ENCODE measurements around the gene SYVN1.
"Not testable (repeated sequence)": the region's sequence is repeated elsewhere in the genome, so short reads cannot be mapped to it uniquely, and the experiment has no call there.

Gene SYVN1

GRCh38 chr11:65134240-65134951 is at the start of gene SYVN1:
Gene SYVN1, minus strand, starts transcription at chr11:65134519. Its CDS starts 918 bp downstream, at chr11:65133601.
- H3K36me3 ChIP-seq (ENCODE audit: control insufficient read depth in 2 of 2, insufficient read depth in 2 of 2, low read length in 2 of 2), result peaks cover 31 to 35% of the 10 kb centered on the region in 2 donors
- peaks cover 30 to 38% of the 10 kb centered on the region in 2 donors for H3K4me1 ChIP-seq (ENCODE audit: control insufficient read depth in 2 of 2, insufficient read depth in 2 of 2, low read length in 2 of 2)
- H3K9me3 ChIP-seq (ENCODE audit: control insufficient read depth in 2 of 2, low read length in 2 of 2), result no peaks in the 10 kb centered on the region
- peak within 1 kb of the TSS; percentile 81 to 92 for H3K4me3 ChIP-seq (ENCODE audit: low read length in 2 of 2)
- peak within 1 kb of the TSS; percentile 96 to 98 for H3K9ac ChIP-seq (ENCODE audit: low read depth in 1 of 2, low read length in 2 of 2)
- no peaks in the 10 kb centered on the region for H3K27me3 ChIP-seq (ENCODE audit: control insufficient read depth in 2 of 2, insufficient read depth in 2 of 2, low read length in 2 of 2)
- peak within 1 kb of the TSS; percentile 97 to 100 for H3K27ac ChIP-seq (ENCODE audit: low read depth in 2 of 2, low read length in 2 of 2)

DNA sequence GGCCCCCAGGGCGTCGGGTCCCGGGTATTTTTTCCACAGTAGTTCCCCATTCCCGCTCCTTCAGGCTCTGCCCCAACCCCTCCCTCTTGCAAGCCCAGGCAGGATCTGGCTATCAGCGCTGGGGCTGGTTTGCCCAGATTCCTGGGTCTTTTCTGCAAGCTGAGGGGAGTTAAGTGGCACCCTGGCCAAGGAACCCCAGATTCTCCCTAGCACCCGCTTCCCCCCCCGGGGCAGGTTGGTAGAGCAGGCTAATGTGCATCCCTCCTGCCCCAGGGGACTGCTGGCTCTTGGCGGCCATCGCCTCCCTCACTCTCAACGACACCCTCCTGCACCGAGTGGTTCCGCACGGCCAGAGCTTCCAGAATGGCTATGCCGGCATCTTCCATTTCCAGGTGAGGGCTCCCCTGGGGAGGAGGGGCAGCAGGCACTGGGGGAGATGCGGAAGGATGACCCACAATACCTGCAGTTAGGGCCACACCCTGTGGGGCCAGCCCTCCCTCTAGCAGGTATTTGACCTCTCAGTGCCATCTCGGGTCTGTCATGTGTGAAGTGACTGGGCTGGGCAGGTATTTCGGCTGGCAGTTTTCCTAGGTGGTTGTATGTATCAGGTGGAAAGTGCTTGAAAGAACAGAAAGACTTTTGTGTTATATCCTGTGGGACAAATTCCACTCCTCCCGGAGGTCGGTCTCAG is 49.0 kb upstream of the SYVN1 start:
- Histone ChIP-seq H3K4me1 (ENCODE audit: control insufficient read depth in 2 of 2, insufficient read depth in 2 of 2, low read length in 2 of 2) (peaks cover 22 to 24% of the 10 kb centered on the region in 2 donors), H3K9me3 (ENCODE audit: control insufficient read depth in 2 of 2, low read length in 2 of 2) (no peaks in the 10 kb centered on the region), H3K27ac (ENCODE audit: low read depth in 2 of 2, low read length in 2 of 2) (peak overlapping the region in 1 of 2 donors; percentile 9), H3K36me3 (ENCODE audit: control insufficient read depth in 2 of 2, insufficient read depth in 2 of 2, low read length in 2 of 2) (peaks cover 24 to 43% of the 10 kb centered on the region in 2 donors), H3K27me3 (ENCODE audit: control insufficient read depth in 2 of 2, insufficient read depth in 2 of 2, low read length in 2 of 2) (no peaks in the 10 kb centered on the region), H3K9ac (ENCODE audit: low read depth in 1 of 2, low read length in 2 of 2) (peak overlapping the region in 1 of 2 donors; percentile 97), H3K4me3 (ENCODE audit: low read length in 2 of 2) (peak overlapping the region; percentile 90 to 96)

DNA sequence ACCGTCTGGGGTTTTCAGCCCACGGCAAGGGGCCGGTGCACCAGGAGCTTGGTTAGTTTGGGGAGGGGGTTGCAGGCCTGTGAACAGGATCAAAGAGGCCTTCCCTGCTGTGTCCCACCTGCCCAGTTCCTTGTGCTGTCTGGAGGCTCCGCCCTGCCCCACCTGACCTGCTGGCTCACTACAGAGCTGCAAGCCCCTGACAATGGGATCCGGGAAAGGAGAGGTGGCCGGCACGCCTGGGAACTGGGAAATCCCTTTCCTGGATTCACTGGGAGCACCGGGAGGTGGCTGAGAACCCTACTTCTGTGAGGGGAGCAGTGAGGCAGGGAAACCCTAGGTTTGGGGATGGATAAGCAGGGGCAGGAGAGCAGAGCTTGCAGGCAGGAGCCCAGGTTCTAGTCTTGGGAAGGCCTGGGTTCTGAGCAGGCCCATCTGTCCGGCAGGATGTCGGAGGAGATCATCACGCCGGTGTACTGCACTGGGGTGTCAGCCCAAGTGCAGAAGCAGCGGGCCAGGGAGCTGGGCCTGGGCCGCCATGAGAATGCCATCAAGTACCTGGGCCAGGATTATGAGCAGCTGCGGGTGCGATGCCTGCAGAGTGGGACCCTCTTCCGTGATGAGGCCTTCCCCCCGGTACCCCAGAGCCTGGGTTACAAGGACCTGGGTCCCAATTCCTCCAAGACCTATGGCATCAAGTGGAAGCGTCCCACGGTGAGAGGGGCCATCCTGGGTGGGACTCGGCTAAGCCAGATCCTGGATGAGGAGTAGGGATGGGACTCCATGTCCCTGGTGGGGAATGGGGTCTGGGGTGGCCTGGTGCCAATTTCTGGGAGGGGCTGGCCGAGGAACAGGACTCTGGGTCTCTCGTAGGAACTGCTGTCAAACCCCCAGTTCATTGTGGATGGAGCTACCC is 48.2 kb upstream of the SYVN1 start:
- no peaks in the 10 kb centered on the region for H3K27me3 ChIP-seq (ENCODE audit: control insufficient read depth in 2 of 2, insufficient read depth in 2 of 2, low read length in 2 of 2)
- no peaks in the 10 kb centered on the region for H3K9me3 ChIP-seq (ENCODE audit: control insufficient read depth in 2 of 2, low read length in 2 of 2)
- peaks cover 24 to 36% of the 10 kb centered on the region in 2 donors for H3K36me3 ChIP-seq (ENCODE audit: control insufficient read depth in 2 of 2, insufficient read depth in 2 of 2, low read length in 2 of 2)
- H3K9ac ChIP-seq (ENCODE audit: low read depth in 1 of 2, low read length in 2 of 2), result peak overlapping the region; percentile 95 to 97
- H3K27ac ChIP-seq (ENCODE audit: low read depth in 2 of 2, low read length in 2 of 2), result peak overlapping the region; percentile 89 to 96
- H3K4me1 ChIP-seq (ENCODE audit: control insufficient read depth in 2 of 2, insufficient read depth in 2 of 2, low read length in 2 of 2), result peaks cover 22 to 24% of the 10 kb centered on the region in 2 donors
- peak overlapping the region; percentile 90 to 96 for H3K4me3 ChIP-seq (ENCODE audit: low read length in 2 of 2)

DNA sequence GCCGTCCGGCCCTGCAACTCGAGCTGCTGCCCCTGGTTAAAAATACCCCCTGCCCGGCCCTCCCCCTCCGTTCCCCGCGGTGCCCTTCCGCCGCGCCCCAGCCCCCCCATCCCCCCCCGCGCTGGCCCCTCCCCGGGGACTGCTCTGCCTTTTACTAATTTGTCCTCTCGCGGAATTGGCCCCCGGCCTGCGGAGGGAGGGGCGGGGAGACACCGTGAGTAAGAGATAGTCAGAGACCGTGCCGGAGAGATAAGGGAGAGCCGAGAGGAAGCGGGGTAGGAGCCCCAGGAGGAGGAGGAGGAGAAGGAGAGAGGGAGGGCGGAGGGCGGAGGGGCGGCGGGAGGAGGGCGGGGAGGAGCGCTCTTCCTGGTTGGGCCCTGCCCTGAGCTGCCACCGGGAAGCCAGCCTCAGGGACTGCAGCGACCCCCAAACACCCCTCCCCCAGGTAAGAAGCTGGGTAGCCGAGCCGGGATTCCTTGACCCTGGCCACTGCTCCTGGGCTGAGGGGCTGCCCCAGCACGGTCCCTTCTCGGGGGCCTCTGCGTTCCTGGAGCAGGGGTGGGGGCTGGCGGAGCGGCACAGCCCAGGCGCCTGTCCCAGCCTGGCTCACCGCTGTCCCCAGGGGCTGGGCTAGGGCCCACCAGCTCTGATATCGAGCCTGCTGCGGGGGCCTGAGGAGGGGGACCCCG is 47.4 kb upstream of the SYVN1 start, which contains the start of gene CAPN1:
Gene CAPN1 (plus strand): TSS at position 360 of the 689 bp plus-strand sequence. CDS start 774 bp downstream, outside the sequence.
- peaks cover 22 to 24% of the 10 kb centered on the region in 2 donors for H3K4me1 ChIP-seq (ENCODE audit: control insufficient read depth in 2 of 2, insufficient read depth in 2 of 2, low read length in 2 of 2)
- H3K9me3 ChIP-seq (ENCODE audit: control insufficient read depth in 2 of 2, low read length in 2 of 2), result no peaks in the 10 kb centered on the region
- H3K27ac ChIP-seq (ENCODE audit: low read depth in 2 of 2, low read length in 2 of 2), result peak within 1 kb of the TSS; percentile 89 to 96
- no peaks in the 10 kb centered on the region for H3K27me3 ChIP-seq (ENCODE audit: control insufficient read depth in 2 of 2, insufficient read depth in 2 of 2, low read length in 2 of 2)
- peak within 1 kb of the TSS; percentile 90 to 96 for H3K4me3 ChIP-seq (ENCODE audit: low read length in 2 of 2)
- H3K9ac ChIP-seq (ENCODE audit: low read depth in 1 of 2, low read length in 2 of 2), result peak within 1 kb of the TSS; percentile 95 to 97
- peaks cover 17 to 29% of the 10 kb centered on the region in 2 donors for H3K36me3 ChIP-seq (ENCODE audit: control insufficient read depth in 2 of 2, insufficient read depth in 2 of 2, low read length in 2 of 2)

DNA sequence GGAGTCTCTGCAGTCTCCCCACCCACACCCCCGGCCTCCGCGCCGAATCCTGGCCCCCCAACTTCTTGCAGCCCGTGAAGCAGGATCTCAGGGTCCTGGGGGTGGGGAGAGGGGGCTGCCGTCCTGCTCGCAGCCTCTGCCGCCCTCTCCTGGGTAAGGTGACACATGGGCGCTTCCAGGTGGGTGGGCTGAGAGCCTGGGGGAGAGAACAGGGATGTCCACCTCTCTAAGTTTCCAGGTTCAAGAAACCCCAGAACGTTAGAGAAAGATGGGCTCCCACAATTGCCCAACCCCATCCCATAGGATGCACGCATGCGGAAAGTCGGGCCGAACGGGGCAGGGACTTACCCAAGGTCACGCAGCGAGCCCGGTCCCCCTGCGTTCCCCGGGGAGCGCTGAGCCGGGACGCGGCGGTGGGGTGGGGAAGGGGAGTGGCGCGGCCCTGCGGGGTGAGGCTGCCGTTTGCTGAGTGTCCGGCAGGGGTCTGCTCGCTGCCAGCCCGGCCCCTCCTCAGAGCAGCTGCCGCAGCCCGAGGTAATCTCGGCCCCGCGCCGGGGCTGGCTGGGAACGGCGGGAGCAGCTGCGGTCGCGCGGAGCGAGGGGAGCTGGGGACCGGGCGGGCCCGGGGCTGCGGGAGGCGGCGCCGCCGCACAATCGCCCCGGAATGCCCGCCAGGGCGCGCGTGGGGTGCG is 46.7 kb upstream of the SYVN1 start:
- Histone ChIP-seq H3K36me3 (ENCODE audit: control insufficient read depth in 2 of 2, insufficient read depth in 2 of 2, low read length in 2 of 2) (peaks cover 12 to 23% of the 10 kb centered on the region in 2 donors), H3K27me3 (ENCODE audit: control insufficient read depth in 2 of 2, insufficient read depth in 2 of 2, low read length in 2 of 2) (no peaks in the 10 kb centered on the region), H3K4me1 (ENCODE audit: control insufficient read depth in 2 of 2, insufficient read depth in 2 of 2, low read length in 2 of 2) (peaks cover 22 to 24% of the 10 kb centered on the region in 2 donors), H3K4me3 (ENCODE audit: low read length in 2 of 2) (peak overlapping the region; percentile 90 to 96), H3K9ac (ENCODE audit: low read depth in 1 of 2, low read length in 2 of 2) (peak overlapping the region; percentile 83 to 86), H3K9me3 (ENCODE audit: control insufficient read depth in 2 of 2, low read length in 2 of 2) (no peaks in the 10 kb centered on the region), H3K27ac (ENCODE audit: low read depth in 2 of 2, low read length in 2 of 2) (peak overlapping the region; percentile 89 to 96)

GRCh38 chr11:65174571-65175010 is 40.3 kb upstream of the SYVN1 start:
- not testable (repeated sequence) for H3K4me1 ChIP-seq (ENCODE audit: control insufficient read depth in 2 of 2, insufficient read depth in 2 of 2, low read length in 2 of 2); H3K9me3 ChIP-seq (ENCODE audit: control insufficient read depth in 2 of 2, low read length in 2 of 2); H3K27me3 ChIP-seq (ENCODE audit: control insufficient read depth in 2 of 2, insufficient read depth in 2 of 2, low read length in 2 of 2); H3K4me3 ChIP-seq (ENCODE audit: low read length in 2 of 2); H3K9ac ChIP-seq (ENCODE audit: low read depth in 1 of 2, low read length in 2 of 2); H3K27ac ChIP-seq (ENCODE audit: low read depth in 2 of 2, low read length in 2 of 2); H3K36me3 ChIP-seq (ENCODE audit: control insufficient read depth in 2 of 2, insufficient read depth in 2 of 2, low read length in 2 of 2)

DNA sequence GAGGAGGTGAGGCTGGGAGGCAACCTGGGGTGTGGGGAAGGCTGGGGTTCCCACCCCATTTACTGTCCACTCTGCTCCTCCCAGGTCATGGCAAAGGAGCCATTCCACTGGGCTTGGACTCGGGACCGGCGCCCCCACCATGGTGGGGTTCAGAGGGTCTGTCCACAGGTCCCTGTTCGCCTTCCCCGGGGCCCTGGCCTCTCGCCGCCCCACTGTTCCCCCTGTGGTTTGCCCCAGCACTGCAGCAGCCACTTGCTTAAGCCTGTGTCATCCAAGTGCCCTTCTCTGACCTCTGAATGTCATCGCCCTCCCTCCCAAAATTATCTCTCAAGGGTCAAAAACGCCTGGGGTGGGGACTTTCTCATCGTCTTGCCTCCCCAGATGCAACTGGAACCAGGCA is 38.3 kb upstream of the SYVN1 start:
- Histone ChIP-seq H3K9ac (ENCODE audit: low read depth in 1 of 2, low read length in 2 of 2) (no peak overlapping the region), H3K36me3 (ENCODE audit: control insufficient read depth in 2 of 2, insufficient read depth in 2 of 2, low read length in 2 of 2) (no peaks in the 10 kb centered on the region), H3K27me3 (ENCODE audit: control insufficient read depth in 2 of 2, insufficient read depth in 2 of 2, low read length in 2 of 2) (no peaks in the 10 kb centered on the region), H3K9me3 (ENCODE audit: control insufficient read depth in 2 of 2, low read length in 2 of 2) (no peaks in the 10 kb centered on the region), H3K4me3 (ENCODE audit: low read length in 2 of 2) (no peak overlapping the region), H3K27ac (ENCODE audit: low read depth in 2 of 2, low read length in 2 of 2) (no peak overlapping the region), H3K4me1 (ENCODE audit: control insufficient read depth in 2 of 2, insufficient read depth in 2 of 2, low read length in 2 of 2) (no peaks in the 10 kb centered on the region)

DNA sequence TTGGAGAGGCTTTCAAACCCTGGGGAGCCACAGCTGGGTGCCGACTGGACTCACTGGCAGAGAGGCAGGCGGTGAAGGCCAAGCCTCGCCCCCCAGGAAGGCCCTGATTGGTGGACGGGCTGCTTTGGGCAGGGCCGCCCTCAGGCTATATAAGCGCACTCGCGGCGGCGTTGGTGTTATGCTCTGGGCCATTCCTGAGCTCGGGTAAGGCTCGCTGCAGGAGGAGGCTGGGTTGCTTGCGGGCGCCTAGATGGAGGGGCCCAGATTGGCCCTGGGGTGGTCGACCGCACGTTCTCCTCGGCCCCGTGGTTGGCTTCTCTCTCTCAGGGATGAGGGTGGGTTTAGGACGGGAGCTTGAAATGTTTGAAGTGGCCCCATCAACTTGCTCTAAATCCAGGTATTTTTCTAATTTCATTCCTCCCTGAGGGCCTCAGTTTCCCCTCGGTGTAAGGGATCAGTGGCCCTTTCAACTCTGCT is 35.8 kb upstream of the SYVN1 start, which contains the start of gene SPDYC:
Gene SPDYC (plus strand): TSS at position 176 of the 477 bp plus-strand sequence. CDS start 1,125 bp downstream, outside the sequence.
- peaks cover 7% of the 10 kb centered on the region in 2 donors for H3K4me1 ChIP-seq (ENCODE audit: control insufficient read depth in 2 of 2, insufficient read depth in 2 of 2, low read length in 2 of 2)
- H3K27me3 ChIP-seq (ENCODE audit: control insufficient read depth in 2 of 2, insufficient read depth in 2 of 2, low read length in 2 of 2), result no peaks in the 10 kb centered on the region
- H3K9ac ChIP-seq (ENCODE audit: low read depth in 1 of 2, low read length in 2 of 2), result no peak within 1 kb of the TSS
- no peak within 1 kb of the TSS for H3K4me3 ChIP-seq (ENCODE audit: low read length in 2 of 2)
- H3K9me3 ChIP-seq (ENCODE audit: control insufficient read depth in 2 of 2, low read length in 2 of 2), result no peaks in the 10 kb centered on the region
- H3K36me3 ChIP-seq (ENCODE audit: control insufficient read depth in 2 of 2, insufficient read depth in 2 of 2, low read length in 2 of 2), result no peaks in the 10 kb centered on the region
- no peak within 1 kb of the TSS for H3K27ac ChIP-seq (ENCODE audit: low read depth in 2 of 2, low read length in 2 of 2)
